8988T (cell line): ENCODE data around the gene SEC24C.

Source experiments
- DNase-seq: peaks from one replicate; pipeline ENCODE4 v3.0.0; 2011

SEC24C gene

DNA sequence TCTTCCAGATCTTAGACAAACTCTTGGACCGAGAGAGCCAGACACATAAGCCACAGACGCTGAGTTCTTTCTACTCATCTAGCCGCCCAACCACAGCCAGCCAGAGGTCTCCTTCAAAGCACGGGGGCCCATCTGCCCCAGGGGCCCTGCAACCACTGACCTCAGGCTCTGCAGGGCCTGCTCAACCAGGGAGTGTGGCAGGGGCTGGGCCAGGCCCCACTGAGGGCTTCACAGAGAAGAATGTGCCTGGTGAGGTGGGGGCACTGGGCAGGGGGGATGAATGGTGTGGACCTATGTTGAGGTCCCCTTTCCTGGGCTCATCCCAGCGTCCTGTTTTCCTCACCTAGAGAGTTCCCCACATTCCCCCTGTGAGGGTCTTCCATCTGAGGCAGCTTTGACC is 52.6 kb downstream of the SEC24C start:
- no peak for DNase-seq

DNA sequence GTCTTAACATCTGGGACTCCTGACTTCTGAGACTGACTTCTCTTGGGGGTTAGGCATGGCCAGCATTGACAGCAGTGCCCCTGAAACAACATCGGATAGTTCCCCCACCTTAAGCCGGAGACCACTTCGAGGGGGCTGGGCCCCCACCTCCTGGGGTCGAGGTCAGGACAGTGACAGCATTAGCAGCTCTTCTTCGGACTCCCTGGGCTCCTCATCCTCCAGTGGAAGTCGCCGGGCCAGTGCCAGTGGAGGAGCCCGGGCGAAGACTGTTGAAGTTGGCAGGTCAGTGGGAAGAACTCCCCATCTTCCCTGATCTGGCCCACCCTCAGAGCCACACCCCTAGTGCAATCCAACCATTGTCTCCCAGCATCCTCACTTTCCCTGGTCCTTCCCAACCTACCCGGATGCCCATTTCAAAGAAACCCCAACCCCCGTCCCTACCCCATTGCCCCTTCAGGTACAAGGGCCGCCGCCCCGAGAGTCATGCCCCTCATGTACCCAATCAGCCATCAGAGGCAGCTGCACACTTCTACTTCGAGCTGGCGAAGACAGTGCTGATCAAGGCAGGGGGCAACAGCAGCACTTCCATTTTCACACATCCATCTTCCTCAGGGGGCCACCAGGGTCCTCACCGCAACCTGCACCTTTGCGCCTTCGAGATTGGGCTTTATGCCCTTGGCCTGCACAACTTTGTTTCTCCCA is 53.3 kb downstream of the SEC24C start:
- DNase-seq, result no peak

DNA sequence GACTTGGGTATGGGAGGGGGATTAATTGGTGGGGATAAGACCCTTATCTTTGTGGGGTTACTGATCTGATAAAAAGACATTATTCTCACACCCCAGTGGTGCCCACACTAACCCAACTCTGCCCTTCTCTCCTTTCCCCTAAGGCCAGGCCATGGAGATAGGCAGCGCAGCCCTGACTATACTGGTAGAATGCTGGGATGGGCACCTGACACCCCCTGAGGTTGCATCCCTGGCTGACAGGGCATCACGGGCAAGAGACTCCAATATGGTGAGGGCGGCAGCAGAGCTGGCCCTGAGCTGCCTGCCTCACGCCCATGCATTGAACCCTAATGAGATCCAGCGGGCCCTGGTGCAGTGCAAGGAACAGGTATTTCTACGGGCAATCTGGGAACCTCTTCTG is 53.9 kb downstream of the SEC24C start:
- DNase-seq, result no peak

DNA sequence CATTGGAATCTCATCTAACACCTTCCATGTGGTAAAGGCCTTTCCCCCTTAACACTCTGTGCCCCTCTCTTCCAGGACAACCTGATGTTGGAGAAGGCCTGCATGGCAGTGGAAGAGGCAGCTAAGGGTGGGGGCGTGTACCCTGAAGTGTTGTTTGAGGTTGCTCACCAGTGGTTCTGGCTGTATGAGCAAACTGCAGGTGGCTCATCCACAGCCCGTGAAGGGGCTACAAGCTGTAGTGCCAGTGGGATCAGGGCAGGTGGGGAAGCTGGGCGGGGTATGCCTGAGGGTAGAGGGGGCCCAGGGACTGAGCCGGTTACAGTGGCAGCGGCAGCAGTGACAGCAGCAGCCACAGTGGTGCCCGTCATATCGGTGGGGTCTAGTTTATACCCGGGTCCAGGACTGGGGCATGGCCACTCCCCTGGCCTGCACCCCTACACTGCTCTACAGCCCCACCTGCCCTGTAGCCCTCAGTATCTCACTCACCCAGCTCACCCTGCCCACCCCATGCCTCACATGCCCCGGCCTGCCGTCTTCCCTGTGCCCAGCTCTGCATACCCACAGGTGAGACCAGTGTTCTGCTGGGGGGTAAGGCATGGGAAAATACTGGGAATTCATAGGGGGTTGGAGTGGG is 54.9 kb downstream of the SEC24C start:
- DNase-seq, result no peak

DNA sequence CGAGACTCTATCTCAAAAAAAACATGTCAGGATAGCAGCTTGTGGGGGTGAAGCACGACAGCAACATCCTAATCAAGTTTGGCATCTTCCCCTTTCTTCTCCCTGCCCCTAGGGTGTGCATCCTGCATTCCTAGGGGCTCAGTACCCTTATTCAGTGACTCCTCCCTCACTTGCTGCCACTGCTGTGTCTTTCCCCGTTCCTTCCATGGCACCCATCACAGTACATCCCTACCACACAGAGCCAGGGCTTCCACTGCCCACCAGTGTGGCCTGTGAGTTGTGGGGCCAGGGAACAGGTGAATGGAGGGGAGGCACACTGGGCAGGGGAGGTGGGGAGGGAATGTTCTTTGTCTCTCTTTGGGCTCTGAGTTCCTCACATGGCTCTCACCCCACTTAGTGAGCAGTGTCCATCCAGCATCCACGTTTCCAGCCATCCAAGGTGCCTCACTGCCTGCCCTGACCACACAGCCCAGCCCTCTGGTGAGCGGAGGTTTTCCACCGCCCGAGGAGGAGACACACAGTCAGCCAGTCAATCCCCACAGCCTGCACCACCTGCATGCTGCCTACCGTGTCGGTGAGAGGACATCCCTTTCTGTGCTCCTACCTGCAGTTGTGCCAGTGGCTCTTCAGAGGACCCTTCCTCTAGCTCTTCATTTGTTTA is 55.9 kb downstream of the SEC24C start:
- DNase-seq, result no peak

DNA sequence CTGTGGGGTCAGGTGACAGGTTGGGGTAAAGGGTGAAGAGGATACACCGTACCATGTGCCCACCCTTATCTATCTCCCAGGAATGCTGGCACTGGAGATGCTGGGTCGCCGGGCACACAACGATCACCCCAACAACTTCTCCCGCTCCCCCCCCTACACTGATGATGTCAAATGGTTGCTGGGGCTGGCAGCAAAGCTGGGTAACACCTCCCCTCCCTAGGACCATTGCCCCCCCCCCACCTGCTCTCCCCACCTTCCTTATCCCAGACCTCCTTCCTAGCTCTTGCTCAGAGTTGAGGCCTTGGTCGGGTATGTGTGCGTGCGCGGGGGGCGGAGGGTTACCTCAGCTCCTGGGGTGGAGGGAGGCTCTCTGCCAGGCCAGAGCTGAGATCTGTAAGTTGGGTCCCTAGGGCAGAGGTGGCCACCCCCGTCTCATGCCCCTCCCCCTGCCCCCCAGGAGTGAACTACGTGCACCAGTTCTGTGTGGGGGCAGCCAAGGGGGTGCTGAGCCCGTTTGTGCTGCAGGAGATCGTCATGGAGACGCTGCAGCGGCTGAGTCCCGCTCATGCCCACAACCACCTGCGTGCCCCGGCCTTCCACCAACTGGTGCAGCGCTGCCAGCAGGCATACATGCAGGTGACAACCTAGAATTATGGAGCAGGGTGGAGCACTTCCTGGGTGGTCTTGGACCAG is 56.5 kb downstream of the SEC24C start:
- DNase-seq, result no peak

DNA sequence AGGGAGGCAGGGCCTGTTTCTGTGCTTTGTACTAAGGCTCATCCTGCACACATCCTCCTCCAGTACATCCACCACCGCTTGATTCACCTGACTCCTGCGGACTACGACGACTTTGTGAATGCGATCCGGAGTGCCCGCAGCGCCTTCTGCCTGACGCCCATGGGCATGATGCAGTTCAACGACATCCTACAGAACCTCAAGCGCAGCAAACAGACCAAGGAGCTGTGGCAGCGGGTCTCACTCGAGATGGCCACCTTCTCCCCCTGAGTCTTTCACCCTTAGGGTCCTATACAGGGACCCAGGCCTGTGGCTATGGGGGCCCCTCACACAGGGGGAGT is 57.0 kb downstream of the SEC24C start:
- no peak for DNase-seq

DNA sequence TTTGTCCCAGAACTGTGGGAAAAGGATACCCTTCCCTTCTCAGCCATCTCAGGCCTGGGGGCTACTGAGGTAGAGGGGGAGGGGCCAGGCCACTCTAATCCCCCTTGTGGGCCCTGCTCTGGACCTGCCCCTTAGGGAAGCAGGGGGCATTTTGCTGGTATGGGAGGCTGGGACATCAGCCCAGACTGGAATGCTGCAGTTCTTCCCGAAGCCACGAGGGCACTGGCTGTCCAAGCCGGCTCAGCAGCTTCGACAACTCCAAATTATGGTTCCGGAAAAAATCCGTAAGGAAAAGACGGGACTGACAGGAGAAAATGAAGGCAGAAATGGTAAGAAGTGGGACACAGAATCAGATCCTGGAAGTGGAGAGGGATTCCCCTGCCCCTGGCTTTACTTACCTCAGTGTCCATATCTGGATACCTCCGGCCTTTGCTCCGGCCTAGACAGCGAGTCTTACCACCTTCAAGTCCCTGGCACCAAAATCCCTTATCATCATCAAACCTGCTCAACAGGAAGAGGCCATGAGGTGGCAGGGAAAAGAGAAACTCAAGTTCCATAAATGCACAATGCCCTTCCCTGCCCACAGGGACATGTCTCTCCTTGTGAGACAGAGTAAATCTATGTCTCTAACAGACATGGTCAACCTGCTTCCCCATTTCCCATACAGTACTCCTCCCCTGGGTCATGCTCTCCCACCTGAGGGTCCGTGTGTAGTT is 58.3 kb downstream of the SEC24C start:
- no peak for DNase-seq

DNA sequence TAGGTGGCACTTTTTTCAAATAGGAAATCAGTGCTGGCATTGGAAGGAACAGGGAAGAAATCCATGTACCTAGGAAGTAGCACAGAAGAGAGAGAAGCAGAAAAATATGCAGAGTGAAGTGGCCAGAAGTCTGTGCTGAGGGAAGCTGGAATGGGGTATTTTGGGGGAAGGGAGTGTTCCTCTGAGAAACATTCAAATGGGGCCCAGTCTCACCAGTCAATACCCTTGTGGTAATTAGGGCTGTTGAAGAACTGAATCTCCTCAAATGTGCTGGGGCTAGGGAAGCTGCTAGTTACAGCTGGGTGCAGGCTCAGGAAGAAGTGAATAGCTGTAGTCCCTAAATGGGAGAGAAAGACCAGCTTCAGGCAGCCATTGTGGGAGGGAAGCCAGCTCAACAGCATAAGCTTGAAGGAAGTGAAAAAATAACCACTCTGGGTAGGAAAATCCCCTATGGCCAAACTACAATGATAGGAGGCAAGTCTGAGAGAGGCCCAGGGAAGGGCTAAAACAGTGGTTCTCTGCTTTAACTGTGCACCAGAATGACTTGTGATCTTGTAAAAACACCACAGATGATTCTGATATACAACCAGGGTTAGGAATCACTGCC is 59.6 kb downstream of the SEC24C start:
- DNase-seq, result no peak

DNA sequence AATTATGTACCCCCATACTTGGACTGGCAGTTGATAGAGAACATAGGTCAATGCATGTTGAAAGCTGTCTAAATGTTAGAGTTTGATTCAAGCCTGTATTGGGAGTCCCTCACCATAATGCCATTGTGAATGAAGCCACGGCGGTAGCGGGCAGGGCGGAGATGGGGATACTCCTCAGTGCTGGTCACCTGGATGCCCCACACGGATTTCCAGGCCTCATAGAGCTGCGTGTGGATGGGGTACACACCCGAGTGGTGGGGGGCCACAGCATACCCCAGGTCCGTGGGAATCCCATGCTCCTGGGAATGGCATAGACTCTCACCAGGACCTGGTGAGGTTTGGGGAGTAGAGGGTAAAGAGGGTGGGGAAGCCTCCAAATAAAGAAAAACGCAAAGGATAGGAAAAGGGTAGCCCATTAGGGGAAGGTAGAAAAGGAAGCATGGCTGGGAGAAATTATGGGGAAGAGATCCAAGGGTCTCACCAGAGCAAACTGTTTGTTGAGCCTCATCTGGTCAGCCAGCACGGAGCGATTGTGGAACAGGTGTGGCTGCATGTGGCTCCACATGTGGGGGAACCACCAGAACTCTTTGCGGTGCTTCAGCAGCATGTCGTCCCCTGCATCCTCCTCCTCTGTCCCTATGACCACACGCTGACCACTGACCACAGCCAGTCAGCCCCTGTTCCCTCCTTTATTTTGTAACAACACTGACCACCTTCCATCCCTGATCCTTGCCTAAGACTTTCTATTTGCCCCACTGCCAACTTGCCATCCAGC is 62.2 kb downstream of the SEC24C start:
- no peak for DNase-seq

DNA sequence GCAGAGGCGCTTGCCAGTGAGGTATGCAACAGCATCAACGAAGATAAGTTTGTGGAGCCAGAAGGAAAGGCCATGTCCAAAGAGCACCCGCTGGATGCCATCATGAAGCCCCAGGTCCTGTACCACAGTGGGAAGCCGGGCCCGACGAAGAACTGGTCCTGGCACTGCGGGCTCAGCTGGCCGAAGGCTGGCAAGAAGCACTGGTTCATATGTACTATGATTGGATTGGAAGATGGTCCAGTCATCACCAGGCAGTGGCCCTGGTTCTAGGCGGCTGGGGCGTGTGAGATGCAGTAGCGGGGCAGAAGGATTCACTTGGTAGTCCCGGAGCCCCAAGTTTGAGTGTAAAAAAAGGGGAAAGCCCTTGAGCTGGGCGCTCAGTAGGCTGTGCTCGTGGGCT is 63.3 kb downstream of the SEC24C start:
- DNase-seq, result no peak

DNA sequence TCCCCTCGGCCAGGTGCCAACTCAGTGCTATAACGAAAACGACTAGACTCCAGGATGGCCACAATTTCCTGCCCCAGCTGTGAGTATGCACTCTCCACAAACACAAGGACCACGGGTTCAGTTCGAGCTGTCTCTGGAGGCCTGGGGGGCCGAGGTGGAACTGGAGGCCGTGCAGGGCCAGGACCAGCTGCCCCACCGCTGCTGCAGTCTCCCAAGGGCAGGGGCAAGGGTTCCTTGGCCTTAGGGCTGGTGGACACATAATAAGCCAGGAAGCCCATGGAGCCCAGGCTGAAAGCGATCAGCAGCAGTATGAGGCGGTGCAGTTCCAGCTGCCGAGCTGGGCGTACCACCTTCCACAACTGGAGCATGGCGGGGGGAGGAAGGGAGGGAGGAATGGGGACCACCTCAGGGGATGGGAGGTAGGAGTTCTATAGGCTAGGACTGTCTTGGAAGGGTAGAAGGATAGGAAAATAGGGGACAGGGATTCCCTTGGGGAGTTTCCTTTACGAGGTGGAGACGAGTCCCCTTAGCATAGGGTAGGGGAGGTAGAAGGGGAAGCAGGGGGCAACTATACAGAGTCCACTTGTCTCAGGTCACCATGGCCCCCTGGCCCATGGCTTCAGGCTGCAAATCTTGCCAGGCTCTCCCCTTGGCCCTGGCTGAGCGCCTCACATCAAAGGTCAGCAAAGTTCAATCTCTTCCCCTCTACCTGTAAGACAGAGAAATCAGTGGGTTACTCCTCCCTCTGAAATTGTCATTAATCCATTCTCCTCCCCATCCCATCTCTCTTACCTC is 64.0 kb downstream of the SEC24C start:
- DNase-seq, result no peak

DNA sequence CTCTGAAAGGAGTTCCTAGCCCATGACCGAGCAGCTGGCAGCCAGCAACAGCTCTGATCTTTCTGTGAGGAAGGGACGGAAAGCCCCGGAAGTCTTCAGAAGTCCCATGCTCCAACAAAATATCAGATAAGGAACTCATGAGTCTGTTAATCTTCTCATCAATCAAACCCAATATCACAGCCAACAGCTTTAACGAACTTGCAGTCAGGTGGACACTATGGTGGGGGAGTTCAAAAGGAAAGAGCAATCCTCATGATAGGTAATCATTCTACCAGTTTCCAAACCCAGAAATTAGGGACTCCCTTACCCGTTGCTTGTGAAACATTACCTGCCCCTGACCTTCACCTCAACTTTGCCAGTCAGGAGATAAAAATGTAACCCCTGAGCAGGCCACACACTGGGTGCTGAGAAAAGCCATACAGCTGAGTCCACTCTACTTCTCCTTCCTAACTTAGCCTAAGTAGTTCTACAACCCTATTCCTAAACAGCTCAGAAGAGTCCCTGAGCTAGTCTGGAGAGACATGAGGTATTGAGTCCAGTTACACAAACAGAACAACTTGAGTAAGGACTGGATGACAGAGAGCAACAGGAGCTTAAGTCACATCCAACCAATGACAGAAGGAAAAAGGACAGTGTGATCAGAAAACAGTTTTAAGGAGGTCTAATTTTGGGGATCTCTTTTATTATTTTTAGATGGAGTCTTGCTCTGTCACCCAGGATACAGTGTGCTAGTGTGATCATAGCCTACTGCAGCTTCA is 65.1 kb downstream of the SEC24C start:
- no peak for DNase-seq

DNA sequence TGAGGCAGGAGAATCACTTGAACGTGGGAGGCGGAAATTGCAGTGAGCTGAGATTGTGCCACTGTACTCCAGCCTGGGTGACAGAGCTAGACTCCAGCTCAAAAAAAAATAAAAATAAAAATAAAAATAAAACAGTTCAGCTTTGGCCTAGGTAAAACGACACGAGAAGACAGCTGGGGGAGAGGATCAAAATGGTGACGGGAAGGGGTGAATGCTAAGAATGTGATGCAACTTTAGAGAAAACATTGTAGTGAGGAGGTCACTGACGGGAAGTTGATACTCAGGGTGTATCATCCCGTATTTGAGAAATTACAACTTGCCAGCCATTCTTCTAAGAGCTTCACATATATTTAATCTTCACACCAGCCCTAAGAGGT is 66.2 kb downstream of the SEC24C start:
- no peak for DNase-seq

DNA sequence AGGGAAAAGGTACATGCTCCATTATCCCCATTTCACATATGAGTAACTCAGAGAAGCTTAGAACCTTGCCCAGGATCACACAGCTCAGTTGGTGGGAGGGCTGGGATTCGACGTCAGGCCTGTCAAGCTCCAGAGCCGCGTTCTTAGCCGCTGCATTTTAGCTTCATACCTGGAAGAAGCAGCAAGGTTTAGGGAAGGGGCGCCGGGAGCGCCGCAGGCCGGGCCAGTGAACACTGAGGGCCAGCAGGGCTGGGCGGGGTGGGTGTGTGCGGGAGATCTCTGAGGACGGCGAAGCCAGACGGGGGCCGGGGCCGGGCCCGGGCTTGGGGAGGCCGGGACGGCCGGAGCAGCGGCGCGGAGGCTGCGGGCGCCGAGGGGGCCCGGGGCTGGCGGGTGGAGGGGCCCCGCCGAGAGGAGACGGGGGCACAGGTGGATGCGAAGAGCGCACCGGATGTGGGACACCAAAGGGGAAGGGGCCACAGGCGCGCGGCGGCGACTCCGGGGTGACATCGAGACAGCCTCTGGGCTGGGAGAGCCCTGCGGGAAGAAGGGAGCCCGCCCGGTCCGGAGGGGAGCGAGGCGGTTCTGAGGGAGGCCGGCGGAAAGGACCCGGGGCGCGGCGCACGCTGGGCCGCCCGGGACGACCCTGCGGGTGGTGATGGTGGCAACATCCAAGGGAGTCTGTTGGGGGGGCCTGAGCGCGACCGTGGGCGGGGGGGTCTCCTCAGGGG is 66.7 kb downstream of the SEC24C start:
- peak; percentile 57 for DNase-seq

DNA sequence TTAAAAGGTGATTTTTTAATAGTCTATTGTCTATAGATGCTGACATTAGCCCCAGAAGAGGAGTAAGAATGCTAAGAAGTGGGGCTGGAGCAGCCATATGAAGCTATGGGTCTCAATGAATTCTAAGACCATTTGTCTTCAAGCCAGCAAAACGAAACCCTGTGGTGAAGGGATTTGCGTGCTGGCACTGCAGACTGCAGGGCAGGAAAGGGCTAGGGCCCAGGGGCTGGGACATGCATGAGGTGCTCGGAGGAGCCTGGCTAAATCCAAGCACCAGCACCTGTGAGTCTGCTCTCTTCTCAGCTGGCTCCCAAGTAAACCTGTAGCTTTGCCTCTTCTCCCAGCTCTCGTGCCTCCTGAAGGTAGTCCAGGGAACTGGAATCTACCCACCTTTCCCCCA is 68.5 kb downstream of the SEC24C start:
- DNase-seq, result no peak

DNA sequence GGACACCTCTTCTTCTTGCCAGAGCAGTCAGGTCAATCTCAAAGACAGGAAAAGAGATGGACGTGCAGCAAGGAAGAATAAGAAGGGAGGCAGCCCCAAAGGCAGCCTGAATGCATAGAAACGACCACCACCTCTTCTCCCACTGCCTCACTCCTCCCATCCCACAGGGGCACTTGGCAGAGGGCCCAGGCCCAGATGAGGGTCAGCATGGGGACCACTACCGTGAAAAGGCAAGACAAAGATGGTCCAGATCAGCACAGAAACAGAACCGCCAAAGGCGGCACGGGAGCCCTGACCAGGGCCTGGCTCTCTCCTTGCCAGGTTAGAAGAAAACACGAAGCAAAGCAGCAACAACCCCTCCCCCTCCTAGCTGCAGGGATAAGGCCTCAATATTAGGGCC is 69.2 kb downstream of the SEC24C start:
- no peak for DNase-seq

DNA sequence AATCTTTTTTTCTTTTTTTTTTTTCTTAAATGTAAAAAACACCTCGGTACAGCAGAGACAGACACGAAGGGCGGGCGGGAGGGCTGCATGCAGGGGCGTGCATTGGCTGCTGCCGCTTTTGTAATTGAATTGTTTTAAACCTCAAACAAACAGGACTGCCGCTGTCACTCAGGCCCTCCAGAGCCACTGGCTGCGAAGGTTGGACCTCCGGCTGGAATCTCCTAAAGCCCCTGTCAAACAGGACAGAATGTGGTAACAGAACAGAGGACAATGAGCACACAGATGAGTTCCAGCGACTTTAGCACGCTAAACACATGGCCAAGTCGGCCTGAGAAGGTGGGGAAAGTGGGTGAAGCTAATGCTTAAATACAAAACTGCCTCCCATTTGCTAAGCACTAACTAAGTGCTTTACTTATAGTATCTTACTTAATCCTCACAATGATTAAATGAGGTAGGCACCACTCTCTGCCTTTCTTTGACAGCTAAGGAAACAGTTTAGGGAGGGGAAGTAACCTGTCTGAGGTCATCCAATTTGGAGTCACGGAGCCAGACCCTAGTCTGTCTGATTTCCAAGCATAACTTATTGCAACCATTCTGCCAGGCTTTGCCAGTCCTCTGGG is 70.2 kb downstream of the SEC24C start:
- no peak for DNase-seq
